Testis (tissue), 2 donors: ENCODE results near the gene STX1A.

ENCODE experiments used
- POLR2A ChIP-seq: fragments of 450-650 bp; IDR thresholded peaks from one replicate; pipeline ENCODE4 v1.6.1; 2017; ENCODE audit warnings: antibody characterized with exemption, mild to moderate bottlenecking, moderate library complexity
- TF ChIP-seq, protein P1 (sequence below), 3 experiments: fragments of 450-650 bp in 2 of 3; fragments of 200-600 bp in 1 of 3; sonication (generic) in 1 of 3; IDR thresholded peaks; one replicate each; pipeline ENCODE4 v1.5.1; 2016 to 2019; ENCODE audit warnings: antibody characterized with exemption in 3 of 3, mild to moderate bottlenecking in 2 of 3, moderate library complexity in 1 of 3

GRCh38 chr7:73740771-73741170 is 21.3 kb upstream of the STX1A start:
- TF ChIP-seq, protein P1, sequence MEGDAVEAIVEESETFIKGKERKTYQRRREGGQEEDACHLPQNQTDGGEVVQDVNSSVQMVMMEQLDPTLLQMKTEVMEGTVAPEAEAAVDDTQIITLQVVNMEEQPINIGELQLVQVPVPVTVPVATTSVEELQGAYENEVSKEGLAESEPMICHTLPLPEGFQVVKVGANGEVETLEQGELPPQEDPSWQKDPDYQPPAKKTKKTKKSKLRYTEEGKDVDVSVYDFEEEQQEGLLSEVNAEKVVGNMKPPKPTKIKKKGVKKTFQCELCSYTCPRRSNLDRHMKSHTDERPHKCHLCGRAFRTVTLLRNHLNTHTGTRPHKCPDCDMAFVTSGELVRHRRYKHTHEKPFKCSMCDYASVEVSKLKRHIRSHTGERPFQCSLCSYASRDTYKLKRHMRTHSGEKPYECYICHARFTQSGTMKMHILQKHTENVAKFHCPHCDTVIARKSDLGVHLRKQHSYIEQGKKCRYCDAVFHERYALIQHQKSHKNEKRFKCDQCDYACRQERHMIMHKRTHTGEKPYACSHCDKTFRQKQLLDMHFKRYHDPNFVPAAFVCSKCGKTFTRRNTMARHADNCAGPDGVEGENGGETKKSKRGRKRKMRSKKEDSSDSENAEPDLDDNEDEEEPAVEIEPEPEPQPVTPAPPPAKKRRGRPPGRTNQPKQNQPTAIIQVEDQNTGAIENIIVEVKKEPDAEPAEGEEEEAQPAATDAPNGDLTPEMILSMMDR (IDR thresholded peaks at IDR 0.05), result no peak
- no peak for TF ChIP-seq POLR2A
